K562 (cell line): Measurements from ENCODE around the gene STC2. TPM values are rescaled to one million over a fixed set of nuclear protein-coding genes. Genes with fewer than 3 reads are reported as not detected.

ENCODE experiments used
- ADNP ChIP-seq: fragments of 200-800 bp; sonication (Bioruptor generic); IDR thresholded peaks from 2 replicates; pipeline ENCODE4 v1.6.1; 2016; ENCODE audit warnings: missing genetic modification characterization, missing compliant biosample characterization
- CEBPG ChIP-seq, 3 experiments: fragments of 200-800 bp in 1 of 3; sonication (Bioruptor generic) in 1 of 3; sonication (generic) in 1 of 3; formaldehyde crosslinking in 1 of 3; IDR thresholded peaks in 2 of 3; conservative IDR thresholded peaks in 1 of 3; 2 replicates each; pipeline versions ENCODE4 v1.6.1 to v1.8.0; 2016 to 2022; ENCODE audit warnings: missing compliant biosample characterization in 2 of 3, missing genetic modification characterization in 2 of 3, mild to moderate bottlenecking in 1 of 3, missing genetic modification reagents in 1 of 3
- CHD4 ChIP-seq: fragments of 200-600 bp; sonication (generic); IDR thresholded peaks from 3 replicates; pipeline ENCODE4 v1.6.1; 2012; ENCODE audit warnings: low read depth, mild to moderate bottlenecking, mixed read lengths, low read length, inconsistent platforms; ENCODE audit not compliant: insufficient read depth, insufficient replicate concordance, poor library complexity, severe bottlenecking
- CREBBP ChIP-seq: IDR thresholded peaks from one replicate; pipeline ENCODE4 v1.6.1; 2012; ENCODE audit warnings: low read depth, mild to moderate bottlenecking, control low read depth, inconsistent platforms, low read length
- CXXC5 ChIP-seq: fragments of 250-450 bp; sonication (Bioruptor Pico); IDR thresholded peaks from 2 replicates; pipeline ENCODE4 v1.8.0; 2022; ENCODE audit warnings: inconsistent platforms, mild to moderate bottlenecking, moderate library complexity
- IFI16 ChIP-seq: fragments of 250-450 bp; sonication (Bioruptor Pico); IDR thresholded peaks from 2 replicates; pipeline ENCODE4 v2.1.2; 2022; ENCODE audit warnings: mild to moderate bottlenecking, inconsistent platforms
- JUNB ChIP-seq: fragments of 450-650 bp; formaldehyde crosslinking; conservative IDR thresholded peaks from 2 replicates; pipeline ENCODE4 v1.4.0; 2020; ENCODE audit warnings: mild to moderate bottlenecking
- PRPF4 ChIP-seq: fragments of 200-400 bp; formaldehyde crosslinking; IDR thresholded peaks from one replicate; pipeline ENCODE4 v1.6.1; 2017; ENCODE audit warnings: low read length, low read depth, mild to moderate bottlenecking; ENCODE audit not compliant: insufficient read depth, poor library complexity, severe bottlenecking
- PTRF ChIP-seq: fragments of 450-650 bp; IDR thresholded peaks from 2 replicates; pipeline ENCODE4 v1.6.1; 2016; ENCODE audit warnings: mild to moderate bottlenecking, missing genetic modification characterization, missing compliant biosample characterization
- RFX1 ChIP-seq: fragments of 450-650 bp; IDR thresholded peaks from 2 replicates; pipeline ENCODE4 v1.6.1; 2016; ENCODE audit warnings: mild to moderate bottlenecking, moderate library complexity
- SMAD2 ChIP-seq: fragments of 150-350 bp; IDR thresholded peaks from 2 replicates; pipeline ENCODE4 v1.6.1; 2014; ENCODE audit warnings: low read depth, mild to moderate bottlenecking, low read length
- STAT5A ChIP-seq: IDR thresholded peaks from 2 replicates; pipeline ENCODE4 v1.6.1; 2012; ENCODE audit warnings: low read length, inconsistent platforms, borderline replicate concordance
- XRCC3 ChIP-seq: fragments of 450-650 bp; IDR thresholded peaks from 2 replicates; pipeline ENCODE4 v1.6.1; 2017; ENCODE audit warnings: mild to moderate bottlenecking, moderate library complexity
- ZNF217 ChIP-seq: sonication (generic); formaldehyde crosslinking; IDR thresholded peaks from 2 replicates; pipeline ENCODE4 v1.8.0; 2022; ENCODE audit warnings: mild to moderate bottlenecking, missing genetic modification reagents
- ZNF436 ChIP-seq: fragments of 250-450, 450-650 bp; sonication (Bioruptor Pico); formaldehyde crosslinking; IDR thresholded peaks from 2 replicates; pipeline ENCODE4 v1.7.0; 2020; ENCODE audit warnings: mild to moderate bottlenecking
- polyA plus RNA-seq, 8 experiments: library from polyadenylated mRNA; depleted of rRNA in 4 of 8; stranded (reverse) in 5 of 8; unstranded in 3 of 8; fragments of >200 nt; fragmentation: Nextera tagmentation in 2 of 8; fragmentation: Illumina TruSeq in 1 of 8; extraction: Ambion mirVana in 2 of 8; extraction: Trizol in 1 of 8; gene quantifications; 2 replicates each; pipeline versions ENCODE4 v1.2.1 to v1.2.3, GENCODE V29; 2011 to 2014; ENCODE audit warnings: inconsistent platforms in 1 of 8, missing spikeins in 1 of 8
- total RNA-seq, 7 experiments: library from RNA; depleted of rRNA in 6 of 7; stranded (reverse); fragments of >200 nt in 6 of 7; fragmentation: Illumina TruSeq in 2 of 7; extraction: Trizol in 2 of 7; gene quantifications; 2 replicates each; pipeline versions ENCODE4 v1.2.1 to v1.2.3, GENCODE V29; 2011 to 2021; ENCODE audit warnings: low replicate concordance in 1 of 7
- TF ChIP-seq, protein P1 (sequence below): fragments of 450-650 bp; IDR thresholded peaks from 2 replicates; pipeline ENCODE4 v1.6.1; 2017; ENCODE audit warnings: mild to moderate bottlenecking, moderate library complexity
- TF ChIP-seq, protein P2 (sequence below): IDR thresholded peaks from 2 replicates; pipeline ENCODE4 v1.6.1; 2014; ENCODE audit warnings: antibody characterized with exemption
- TF ChIP-seq, protein P3 (sequence below): sonication (generic); formaldehyde crosslinking; IDR thresholded peaks from 2 replicates; pipeline ENCODE4 v1.8.1; 2022; ENCODE audit warnings: missing genetic modification reagents
- TF ChIP-seq, protein P4 (sequence below): sonication (generic); formaldehyde crosslinking; IDR thresholded peaks from 2 replicates; pipeline ENCODE4 v1.8.1; 2023; ENCODE audit warnings: mild to moderate bottlenecking, missing genetic modification reagents, moderate library complexity
- TF ChIP-seq, protein P5 (sequence below): fragments of 250-450 bp; sonication (Bioruptor Pico); IDR thresholded peaks from 2 replicates; pipeline ENCODE4 v1.5.0; 2022; ENCODE audit warnings: mild to moderate bottlenecking

The STC2 gene
- total and polyA plus RNA-seq, 9 of the 15 experiments (the other 6 are each of a cell fraction or from before 2014, with no cell fraction given), result 0.62 to 31.7 (median 7.4) TPM

DNA sequence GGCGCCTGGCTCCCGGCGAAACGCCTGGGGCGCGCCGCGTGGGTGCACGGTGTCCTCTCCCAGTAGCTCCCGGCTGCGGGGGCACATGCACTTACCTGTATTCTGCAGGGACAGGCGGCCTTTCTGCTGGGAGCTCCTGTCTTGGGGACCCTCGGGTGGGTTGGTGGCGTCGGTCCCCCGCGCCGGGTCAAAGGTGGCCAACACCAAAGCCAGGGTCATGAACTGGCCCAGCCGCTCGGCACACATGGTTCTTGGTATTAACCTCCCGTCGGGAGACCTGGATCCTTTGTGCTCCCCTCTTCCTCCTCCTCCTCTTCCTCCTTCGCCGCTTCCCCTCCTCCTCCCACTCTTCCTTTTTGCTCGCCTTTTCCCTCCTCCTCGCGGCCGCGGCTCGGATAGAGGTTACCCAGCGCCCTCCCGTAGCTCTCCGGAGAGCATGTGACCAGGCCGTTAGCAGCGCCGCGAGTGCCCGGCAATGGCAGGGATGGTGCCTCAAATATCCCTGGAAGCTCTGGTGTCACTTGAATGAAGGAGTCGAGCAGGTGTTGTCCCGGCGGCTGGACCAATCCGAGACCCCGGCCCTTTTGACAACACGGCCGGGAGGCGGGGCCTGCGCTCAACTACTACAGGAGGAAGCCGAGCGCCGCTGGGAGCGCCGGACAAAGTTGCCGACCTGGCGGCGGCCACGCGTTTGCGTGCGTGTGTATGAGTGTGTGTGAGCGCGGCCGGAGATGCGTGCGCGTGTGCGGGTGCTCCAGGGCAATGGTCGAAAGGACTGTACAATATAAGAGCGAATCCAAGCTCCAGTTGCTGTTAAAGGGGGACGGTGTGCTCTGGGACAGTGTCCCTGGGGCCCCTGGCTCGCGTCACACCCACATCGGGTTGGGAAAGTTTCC is at the start of gene STC2 (continued):
- TF ChIP-seq, protein P1, sequence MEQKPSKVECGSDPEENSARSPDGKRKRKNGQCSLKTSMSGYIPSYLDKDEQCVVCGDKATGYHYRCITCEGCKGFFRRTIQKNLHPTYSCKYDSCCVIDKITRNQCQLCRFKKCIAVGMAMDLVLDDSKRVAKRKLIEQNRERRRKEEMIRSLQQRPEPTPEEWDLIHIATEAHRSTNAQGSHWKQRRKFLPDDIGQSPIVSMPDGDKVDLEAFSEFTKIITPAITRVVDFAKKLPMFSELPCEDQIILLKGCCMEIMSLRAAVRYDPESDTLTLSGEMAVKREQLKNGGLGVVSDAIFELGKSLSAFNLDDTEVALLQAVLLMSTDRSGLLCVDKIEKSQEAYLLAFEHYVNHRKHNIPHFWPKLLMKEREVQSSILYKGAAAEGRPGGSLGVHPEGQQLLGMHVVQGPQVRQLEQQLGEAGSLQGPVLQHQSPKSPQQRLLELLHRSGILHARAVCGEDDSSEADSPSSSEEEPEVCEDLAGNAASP, result no peak
- no peak for TF ChIP-seq JUNB (CRISPR knock-in tag)
- no peak for TF ChIP-seq PTRF
- TF ChIP-seq STAT5A, result no peak
- peak; percentile 85 for TF ChIP-seq CXXC5 (CRISPR knock-in tag)
- no peak for TF ChIP-seq XRCC3
- TF ChIP-seq, protein P2, sequence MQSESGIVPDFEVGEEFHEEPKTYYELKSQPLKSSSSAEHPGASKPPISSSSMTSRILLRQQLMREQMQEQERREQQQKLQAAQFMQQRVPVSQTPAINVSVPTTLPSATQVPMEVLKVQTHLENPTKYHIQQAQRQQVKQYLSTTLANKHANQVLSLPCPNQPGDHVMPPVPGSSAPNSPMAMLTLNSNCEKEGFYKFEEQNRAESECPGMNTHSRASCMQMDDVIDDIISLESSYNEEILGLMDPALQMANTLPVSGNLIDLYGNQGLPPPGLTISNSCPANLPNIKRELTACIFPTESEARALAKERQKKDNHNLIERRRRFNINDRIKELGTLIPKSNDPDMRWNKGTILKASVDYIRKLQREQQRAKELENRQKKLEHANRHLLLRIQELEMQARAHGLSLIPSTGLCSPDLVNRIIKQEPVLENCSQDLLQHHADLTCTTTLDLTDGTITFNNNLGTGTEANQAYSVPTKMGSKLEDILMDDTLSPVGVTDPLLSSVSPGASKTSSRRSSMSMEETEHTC, result no peak
- no peak for TF ChIP-seq ZNF436 (CRISPR knock-in tag)
- TF ChIP-seq SMAD2, result no peak
- TF ChIP-seq IFI16 (CRISPR knock-in tag), result no peak
- TF ChIP-seq PRPF4, result peak; percentile 2
- no peak for TF ChIP-seq RFX1
- no peak for TF ChIP-seq CREBBP
- TF ChIP-seq, protein P3, sequence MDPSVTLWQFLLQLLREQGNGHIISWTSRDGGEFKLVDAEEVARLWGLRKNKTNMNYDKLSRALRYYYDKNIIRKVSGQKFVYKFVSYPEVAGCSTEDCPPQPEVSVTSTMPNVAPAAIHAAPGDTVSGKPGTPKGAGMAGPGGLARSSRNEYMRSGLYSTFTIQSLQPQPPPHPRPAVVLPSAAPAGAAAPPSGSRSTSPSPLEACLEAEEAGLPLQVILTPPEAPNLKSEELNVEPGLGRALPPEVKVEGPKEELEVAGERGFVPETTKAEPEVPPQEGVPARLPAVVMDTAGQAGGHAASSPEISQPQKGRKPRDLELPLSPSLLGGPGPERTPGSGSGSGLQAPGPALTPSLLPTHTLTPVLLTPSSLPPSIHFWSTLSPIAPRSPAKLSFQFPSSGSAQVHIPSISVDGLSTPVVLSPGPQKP (CRISPR knock-in tag), result no peak
- TF ChIP-seq ADNP (tag), result no peak
- TF ChIP-seq, protein P4, sequence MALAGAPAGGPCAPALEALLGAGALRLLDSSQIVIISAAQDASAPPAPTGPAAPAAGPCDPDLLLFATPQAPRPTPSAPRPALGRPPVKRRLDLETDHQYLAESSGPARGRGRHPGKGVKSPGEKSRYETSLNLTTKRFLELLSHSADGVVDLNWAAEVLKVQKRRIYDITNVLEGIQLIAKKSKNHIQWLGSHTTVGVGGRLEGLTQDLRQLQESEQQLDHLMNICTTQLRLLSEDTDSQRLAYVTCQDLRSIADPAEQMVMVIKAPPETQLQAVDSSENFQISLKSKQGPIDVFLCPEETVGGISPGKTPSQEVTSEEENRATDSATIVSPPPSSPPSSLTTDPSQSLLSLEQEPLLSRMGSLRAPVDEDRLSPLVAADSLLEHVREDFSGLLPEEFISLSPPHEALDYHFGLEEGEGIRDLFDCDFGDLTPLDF, result no peak
- TF ChIP-seq ZNF217 (CRISPR knock-in tag), result no peak
- no peak; the same call in 1 of the 2 replicates for TF ChIP-seq CEBPG (CRISPR knock-in tag; IDR thresholded peaks at IDR 0.05)
- TF ChIP-seq CEBPG (tag; conservative IDR thresholded peaks at IDR 0.05 in 1 of 2, IDR thresholded peaks at IDR 0.05 in 1 of 2), result no peak
- TF ChIP-seq, protein P5, sequence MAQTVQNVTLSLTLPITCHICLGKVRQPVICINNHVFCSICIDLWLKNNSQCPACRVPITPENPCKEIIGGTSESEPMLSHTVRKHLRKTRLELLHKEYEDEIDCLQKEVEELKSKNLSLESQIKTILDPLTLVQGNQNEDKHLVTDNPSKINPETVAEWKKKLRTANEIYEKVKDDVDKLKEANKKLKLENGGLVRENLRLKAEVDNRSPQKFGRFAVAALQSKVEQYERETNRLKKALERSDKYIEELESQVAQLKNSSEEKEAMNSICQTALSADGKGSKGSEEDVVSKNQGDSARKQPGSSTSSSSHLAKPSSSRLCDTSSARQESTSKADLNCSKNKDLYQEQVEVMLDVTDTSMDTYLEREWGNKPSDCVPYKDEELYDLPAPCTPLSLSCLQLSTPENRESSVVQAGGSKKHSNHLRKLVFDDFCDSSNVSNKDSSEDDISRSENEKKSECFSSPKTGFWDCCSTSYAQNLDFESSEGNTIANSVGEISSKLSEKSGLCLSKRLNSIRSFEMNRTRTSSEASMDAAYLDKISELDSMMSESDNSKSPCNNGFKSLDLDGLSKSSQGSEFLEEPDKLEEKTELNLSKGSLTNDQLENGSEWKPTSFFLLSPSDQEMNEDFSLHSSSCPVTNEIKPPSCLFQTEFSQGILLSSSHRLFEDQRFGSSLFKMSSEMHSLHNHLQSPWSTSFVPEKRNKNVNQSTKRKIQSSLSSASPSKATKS, result no peak
- TF ChIP-seq CHD4, result no peak
